Fibroblast of mammary gland (primary cell): ENCODE results near the gene TEX38.
"Not testable (repeated sequence)": the region's sequence is repeated elsewhere in the genome, so short reads cannot be mapped to it uniquely, and the experiment has no call there.

ENCODE experiments used
- DNase-seq: peaks from one replicate; pipeline ENCODE4 v3.0.0-alpha.2; 2010; ENCODE audit warnings: low read depth
- H3K4me3 ChIP-seq: 2 replicates; pipeline ENCODE4 v1.5.1; 2011; ENCODE audit warnings: low read depth, mild to moderate bottlenecking, low read length, moderate library complexity; ENCODE audit not compliant: control insufficient read depth
- TF ChIP-seq, protein P1 (sequence below): conservative IDR thresholded peaks from 2 replicates; pipeline ENCODE4 v1.5.1; 2011; ENCODE audit warnings: low read depth, low read length, inconsistent platforms; ENCODE audit not compliant: control insufficient read depth, insufficient read depth

The TEX38 gene

DNA sequence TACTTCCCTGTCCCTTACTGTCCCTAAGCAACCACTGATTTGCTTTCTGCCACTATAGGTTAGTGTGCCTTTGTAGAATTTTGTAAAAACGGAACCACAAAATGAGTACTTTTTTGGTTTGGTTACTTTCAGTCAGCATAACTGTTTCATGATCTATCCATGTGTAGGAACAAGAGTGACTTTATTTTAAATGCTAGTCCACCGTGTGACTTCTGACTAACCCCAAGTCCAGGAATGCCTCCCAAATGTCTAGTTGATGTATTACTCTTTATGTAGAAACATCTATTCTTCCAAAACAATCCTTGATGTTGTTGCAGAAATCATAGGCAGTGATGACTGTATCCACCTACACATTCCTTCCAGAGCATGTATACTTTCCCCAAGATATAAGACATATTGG is 24.8 kb upstream of the TEX38 start:
- DNase-seq = peak; percentile 41
- TF ChIP-seq, protein P1, sequence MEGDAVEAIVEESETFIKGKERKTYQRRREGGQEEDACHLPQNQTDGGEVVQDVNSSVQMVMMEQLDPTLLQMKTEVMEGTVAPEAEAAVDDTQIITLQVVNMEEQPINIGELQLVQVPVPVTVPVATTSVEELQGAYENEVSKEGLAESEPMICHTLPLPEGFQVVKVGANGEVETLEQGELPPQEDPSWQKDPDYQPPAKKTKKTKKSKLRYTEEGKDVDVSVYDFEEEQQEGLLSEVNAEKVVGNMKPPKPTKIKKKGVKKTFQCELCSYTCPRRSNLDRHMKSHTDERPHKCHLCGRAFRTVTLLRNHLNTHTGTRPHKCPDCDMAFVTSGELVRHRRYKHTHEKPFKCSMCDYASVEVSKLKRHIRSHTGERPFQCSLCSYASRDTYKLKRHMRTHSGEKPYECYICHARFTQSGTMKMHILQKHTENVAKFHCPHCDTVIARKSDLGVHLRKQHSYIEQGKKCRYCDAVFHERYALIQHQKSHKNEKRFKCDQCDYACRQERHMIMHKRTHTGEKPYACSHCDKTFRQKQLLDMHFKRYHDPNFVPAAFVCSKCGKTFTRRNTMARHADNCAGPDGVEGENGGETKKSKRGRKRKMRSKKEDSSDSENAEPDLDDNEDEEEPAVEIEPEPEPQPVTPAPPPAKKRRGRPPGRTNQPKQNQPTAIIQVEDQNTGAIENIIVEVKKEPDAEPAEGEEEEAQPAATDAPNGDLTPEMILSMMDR = no peak
- no peak overlapping the region for H3K4me3 ChIP-seq

DNA sequence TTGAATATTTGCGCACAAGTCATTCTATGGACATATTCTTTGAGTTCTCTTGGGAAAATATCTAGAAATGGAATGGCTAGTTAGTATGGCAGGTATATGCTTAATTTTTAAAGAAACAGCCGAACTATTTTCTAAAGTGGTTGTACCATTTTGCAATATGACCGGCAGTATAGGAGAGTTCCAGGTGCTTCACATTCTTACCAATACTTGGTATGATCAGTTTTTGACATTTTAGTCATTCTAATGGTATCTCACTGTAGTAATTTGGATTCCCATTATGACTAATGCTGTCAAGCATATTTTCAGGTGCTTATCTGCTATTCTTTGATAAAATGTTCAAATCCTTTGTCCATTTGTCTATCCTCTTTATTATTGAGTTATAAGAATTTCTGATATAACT is 24.0 kb upstream of the TEX38 start:
- TF ChIP-seq, protein P1 = no peak
- no peak for DNase-seq
- H3K4me3 ChIP-seq = no peak overlapping the region

DNA sequence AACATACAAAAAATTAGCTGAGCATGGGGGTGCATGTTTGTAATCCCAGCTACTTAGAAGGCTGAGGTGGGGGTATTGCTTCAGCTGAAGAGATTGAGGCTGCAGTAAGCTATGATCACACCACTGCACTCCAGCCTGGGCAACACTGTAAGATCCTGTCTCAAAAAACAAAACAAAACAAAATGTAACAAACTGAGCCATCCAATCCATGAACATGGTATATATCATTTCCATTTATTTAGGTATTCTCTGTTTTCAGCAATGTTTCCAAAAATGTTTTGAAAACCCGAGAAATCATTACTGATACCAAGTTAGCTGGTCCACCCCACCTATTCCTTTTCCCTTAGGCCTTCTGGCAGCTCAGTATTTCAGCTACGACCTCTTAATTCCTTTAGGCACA is 21.9 kb upstream of the TEX38 start:
- TF ChIP-seq, protein P1 = no peak
- H3K4me3 ChIP-seq = no peak overlapping the region
- no peak for DNase-seq

DNA sequence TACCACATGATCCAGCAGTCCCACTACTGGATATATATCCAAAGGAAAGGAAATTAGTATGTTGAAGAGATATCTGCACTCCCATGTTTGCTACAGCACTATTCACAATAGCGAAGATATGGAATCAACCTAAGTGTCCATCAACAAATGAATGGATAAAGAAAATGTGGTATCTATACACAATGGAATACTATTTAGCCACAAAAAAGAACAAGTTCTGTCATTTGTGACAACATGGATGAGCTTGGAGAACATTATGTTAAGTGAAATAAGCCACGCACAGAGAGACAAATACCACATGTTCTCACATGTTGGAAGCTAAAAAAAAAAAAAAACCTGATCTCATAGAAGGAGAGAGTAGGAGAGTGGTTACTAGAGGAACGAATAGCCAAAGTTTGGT is 21.2 kb upstream of the TEX38 start:
- TF ChIP-seq, protein P1 = no peak
- DNase-seq = no peak
- H3K4me3 ChIP-seq = no peak overlapping the region

DNA sequence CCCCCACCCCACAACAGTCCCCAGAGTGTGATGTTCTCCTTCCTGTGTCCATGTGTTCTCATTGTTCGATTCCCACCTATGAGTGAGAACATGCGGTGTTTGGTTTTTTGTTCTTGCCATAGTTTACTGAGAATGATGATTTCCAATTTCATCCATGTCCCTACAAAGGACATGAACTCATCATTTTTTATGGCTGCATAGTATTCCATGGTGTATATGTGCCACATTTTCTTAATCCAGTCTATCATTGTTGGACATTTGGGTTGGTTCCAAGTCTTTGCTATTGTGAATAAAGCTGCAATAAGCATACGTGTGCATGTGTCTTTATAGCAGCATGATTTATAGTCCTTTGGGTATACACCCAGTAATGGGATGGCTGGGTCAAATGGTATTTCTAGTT is 20.5 kb upstream of the TEX38 start:
- H3K4me3 ChIP-seq, DNase-seq: not testable (repeated sequence)

DNA sequence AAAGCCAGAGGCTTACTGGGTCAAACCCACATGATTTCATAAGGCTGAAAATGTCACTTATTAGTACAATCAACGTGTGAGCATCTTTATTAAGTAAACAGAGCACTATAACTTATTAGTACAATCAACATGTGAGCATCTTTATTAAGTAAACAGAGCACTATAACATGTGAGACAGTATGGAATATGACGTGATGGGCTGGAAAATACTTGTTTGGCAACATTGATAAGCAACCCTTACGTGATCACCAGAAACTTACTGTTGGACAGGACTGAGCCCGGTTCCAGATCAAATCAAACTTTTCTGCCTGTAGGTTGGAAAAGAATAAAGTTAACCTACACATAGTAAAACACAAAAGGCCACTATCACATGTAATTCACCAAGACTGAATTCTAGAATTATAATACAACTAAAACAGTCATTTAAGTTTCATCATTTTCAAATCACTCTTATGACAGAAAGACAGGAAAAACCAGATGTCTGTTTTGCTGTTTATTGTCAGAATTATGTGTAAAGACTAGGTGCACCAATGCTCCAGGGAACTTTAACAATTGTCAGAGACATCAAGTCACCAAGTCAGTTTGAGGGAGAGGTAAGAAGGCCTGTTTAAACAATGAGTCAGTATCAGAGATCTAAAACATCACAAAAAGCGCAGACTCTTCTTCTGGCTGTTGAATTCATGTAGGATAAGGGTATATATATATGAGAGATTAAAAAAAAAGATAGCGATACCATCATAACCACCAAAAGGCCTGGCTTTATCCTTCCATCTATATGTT is 19.1 kb upstream of the TEX38 start:
- no peak overlapping the region for H3K4me3 ChIP-seq
- TF ChIP-seq, protein P1 = no peak
- no peak for DNase-seq

DNA sequence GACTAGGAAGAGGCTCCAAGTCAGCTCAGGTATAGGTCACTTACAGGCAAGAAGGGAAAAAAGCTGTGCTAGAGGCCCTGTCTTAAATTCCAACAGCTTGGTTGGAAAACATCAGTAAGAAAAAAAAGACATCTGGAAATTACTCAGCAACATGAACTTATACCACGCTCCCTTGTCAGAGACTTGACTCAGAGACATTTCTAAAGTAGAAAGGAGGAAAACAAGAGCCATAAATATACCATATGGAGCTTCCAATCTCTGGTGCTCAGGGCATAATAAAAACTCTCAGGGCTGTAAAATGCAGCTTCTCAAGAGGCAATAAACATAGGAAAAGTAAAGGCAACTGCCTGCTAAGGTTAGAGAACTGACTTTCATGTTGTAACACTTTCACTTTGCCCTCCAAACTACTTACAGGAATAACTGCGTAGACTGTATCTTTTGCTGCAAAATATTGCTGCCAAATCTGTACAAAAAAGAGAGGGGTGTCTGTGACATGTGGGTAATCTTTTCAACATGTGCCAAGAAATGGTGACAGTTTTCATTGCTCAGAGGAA is 18.2 kb upstream of the TEX38 start:
- TF ChIP-seq, protein P1 = no peak
- peak; percentile 46 for DNase-seq
- no peak overlapping the region for H3K4me3 ChIP-seq
